K562 (cell line): ENCODE results near the gene PRKCE. TPM values are rescaled to one million over a fixed set of nuclear protein-coding genes. Genes with fewer than 3 reads are reported as not detected.

Source experiments
- ATAC-seq: fragments of 200-7000 bp; cut with Tn5 transposase; 3 replicates; pipeline ENCODE4 v1.9.1; 2020; ENCODE audit warnings: moderate library complexity
- BruUV-seq: library from RNA; stranded (reverse); fragments of 400-500 nt; replicated peaks from 2 replicates; lab custom pipeline; 2021; lab: Mats Ljungman, UMichigan
- CTCF ChIA-PET: fragments of 300-600 bp; formaldehyde crosslinking; extraction: SDS; loops from one replicate; lab custom pipeline; 2021; ENCODE audit warnings: low intra/inter-chr PET ratio; lab: Yijun Ruan, JAX
- POLR2A ChIA-PET: fragments of 300-600, 350-650 bp; sonication (Branson Sonifier 250); formaldehyde crosslinking; extraction: SDS; loops from one replicate; lab custom pipeline; 2021; ENCODE audit warnings: antibody characterized with exemption, inconsistent platforms; lab: Yijun Ruan, JAX
- DNase-seq, 4 experiments: peaks; one replicate each; pipeline versions ENCODE4 v3.0.0 to v3.0.0-alpha.2; 2011 to 2018; ENCODE audit warnings: low spot score in 3 of 4, mixed read lengths in 3 of 4; ENCODE audit errors: extremely low read depth in 1 of 4
- FAIRE-seq: peaks from 2 replicates; lab custom pipeline; 2011; peaks lifted over from hg19 to GRCh38; lab: Jason Lieb, UNC
- H2AFZ ChIP-seq: 2 replicates; pipeline ENCODE4 v1.6.0; 2011; ENCODE audit warnings: low read depth, low read length, control low read depth, inconsistent platforms
- H3K27ac ChIP-seq: fragments of 200-600 bp; 3 replicates; pipeline ENCODE4 v1.8.0; 2011; ENCODE audit warnings: low read depth, mild to moderate bottlenecking, control low read depth, inconsistent platforms, low read length, moderate library complexity, mixed read lengths; ENCODE audit errors: extremely low read depth
- H3K27me3 ChIP-seq, 2 experiments: fragments of 300-600 bp in 1 of 2; 2 replicates in 1 of 2; 3 replicates in 1 of 2; pipeline versions ENCODE4 v1.6.0 to v1.8.0; 2011; ENCODE audit warnings: inconsistent platforms in 2 of 2, low read length in 2 of 2, mild to moderate bottlenecking in 1 of 2, mixed read lengths in 1 of 2, moderate library complexity in 1 of 2; ENCODE audit not compliant: control insufficient read depth in 2 of 2, insufficient read depth in 2 of 2
- H3K36me3 ChIP-seq: fragments of 300-600 bp; 3 replicates; pipeline ENCODE4 v1.8.0; 2011; ENCODE audit warnings: mild to moderate bottlenecking, low read length, inconsistent platforms; ENCODE audit not compliant: control insufficient read depth, insufficient read depth
- H3K4me1 ChIP-seq, 2 experiments: fragments of 200-600 bp in 1 of 2; replicated peaks in 1 of 2; 2 replicates in 1 of 2; 3 replicates in 1 of 2; pipeline versions ENCODE4 v1.5.1 to v1.8.0; 2011; ENCODE audit warnings: inconsistent platforms in 2 of 2, low read length in 2 of 2, mild to moderate bottlenecking in 1 of 2, mixed read lengths in 1 of 2, moderate library complexity in 1 of 2; ENCODE audit not compliant: control insufficient read depth in 2 of 2, insufficient read depth in 2 of 2
- H3K4me2 ChIP-seq: 2 replicates; pipeline ENCODE4 v1.6.1; 2011; ENCODE audit warnings: low read length, control low read depth, inconsistent platforms, mixed read lengths; ENCODE audit not compliant: insufficient read depth
- H3K4me3 ChIP-seq: fragments of 200-600 bp; sonication (generic), shearing (Covaris generic); 2 replicates; pipeline ENCODE4 v1.5.1; 2016; ENCODE audit warnings: control low read depth, inconsistent platforms
- H3K79me2 ChIP-seq: fragments of 200-600 bp; 3 replicates; pipeline ENCODE4 v1.8.0; 2011; ENCODE audit warnings: low read length, inconsistent platforms; ENCODE audit not compliant: control insufficient read depth, insufficient read depth
- H3K9ac ChIP-seq, 2 experiments: 2 replicates each; pipeline versions ENCODE4 v1.6.0 to v1.6.1; 2011; ENCODE audit warnings: low read depth in 2 of 2, low read length in 2 of 2, control low read depth in 1 of 2, inconsistent platforms in 1 of 2, mild to moderate bottlenecking in 1 of 2, mixed read lengths in 1 of 2; ENCODE audit not compliant: insufficient read depth in 1 of 2
- H3K9me1 ChIP-seq: one replicate; pipeline ENCODE4 v1.6.0; 2011; ENCODE audit warnings: inconsistent platforms, mild to moderate bottlenecking, low read length, moderate library complexity; ENCODE audit not compliant: control insufficient read depth, insufficient read depth
- H3K9me3 ChIP-seq: replicated peaks from 2 replicates; pipeline ENCODE4 v1.5.1; 2011; ENCODE audit warnings: low read depth, low read length, inconsistent platforms; ENCODE audit not compliant: control insufficient read depth, insufficient read depth
- H4K20me1 ChIP-seq: replicated peaks from 2 replicates; pipeline ENCODE4 v1.6.1; 2011; ENCODE audit warnings: low read length, inconsistent platforms, mixed read lengths; ENCODE audit not compliant: control insufficient read depth, insufficient read depth
- FOXA3 ChIP-seq, 2 experiments: fragments of 450-650 bp in 1 of 2; sonication (generic) in 1 of 2; formaldehyde crosslinking; IDR thresholded peaks in 1 of 2; conservative IDR thresholded peaks in 1 of 2; 2 replicates each; pipeline versions ENCODE4 v1.4.0 to v1.8.0; 2020 to 2022; ENCODE audit warnings: mild to moderate bottlenecking in 2 of 2, missing genetic modification reagents in 1 of 2
- RBM34 ChIP-seq: fragments of 200-400 bp; formaldehyde crosslinking; IDR thresholded peaks from 2 replicates; pipeline ENCODE4 v1.6.1; 2018; ENCODE audit warnings: low read length, borderline replicate concordance; ENCODE audit not compliant: insufficient read depth
- WGBS: fragments of 100-300 bp; shearing (Covaris generic); methylation state at CpG from one replicate; pipeline ENCODE4 v1.1.6; 2016; ENCODE audit warnings: low coverage, mixed read lengths; ENCODE audit not compliant: insufficient coverage; ENCODE audit errors: missing lambda C conversion rate; 5-methylcytosine and 5-hydroxymethylcytosine counted together
- in situ Hi-C: fragments of 300-500 bp; cut with MboI; formaldehyde crosslinking; loops from 4 replicates; pipeline ENCODE4 v1.15.0; 2018; ENCODE audit warnings: inconsistent platforms, mixed read lengths
- intact Hi-C: fragments of 100-400 bp; cut with micrococcal nuclease; formaldehyde crosslinking; loops from 2 replicates; pipeline ENCODE4 v1.14.2; 2022
- polyA plus RNA-seq, 8 experiments: library from polyadenylated mRNA; depleted of rRNA in 4 of 8; stranded (reverse) in 5 of 8; unstranded in 3 of 8; fragments of >200 nt; fragmentation: Nextera tagmentation in 2 of 8; fragmentation: Illumina TruSeq in 1 of 8; extraction: Ambion mirVana in 2 of 8; extraction: Trizol in 1 of 8; gene quantifications; 2 replicates each; pipeline versions ENCODE4 v1.2.1 to v1.2.3, GENCODE V29; 2011 to 2014; ENCODE audit warnings: inconsistent platforms in 1 of 8, missing spikeins in 1 of 8
- total RNA-seq, 7 experiments: library from RNA; depleted of rRNA in 6 of 7; stranded (reverse); fragments of >200 nt in 6 of 7; fragmentation: Illumina TruSeq in 2 of 7; extraction: Trizol in 2 of 7; gene quantifications; 2 replicates each; pipeline versions ENCODE4 v1.2.1 to v1.2.3, GENCODE V29; 2011 to 2021; ENCODE audit warnings: low replicate concordance in 1 of 7

PRKCE gene
- total and polyA plus RNA-seq, 9 of the 15 experiments (the other 6 are each of a cell fraction or from before 2014, with no cell fraction given): 0.06 to 1.0 (median 0.22) TPM; not detected in 1

DNA sequence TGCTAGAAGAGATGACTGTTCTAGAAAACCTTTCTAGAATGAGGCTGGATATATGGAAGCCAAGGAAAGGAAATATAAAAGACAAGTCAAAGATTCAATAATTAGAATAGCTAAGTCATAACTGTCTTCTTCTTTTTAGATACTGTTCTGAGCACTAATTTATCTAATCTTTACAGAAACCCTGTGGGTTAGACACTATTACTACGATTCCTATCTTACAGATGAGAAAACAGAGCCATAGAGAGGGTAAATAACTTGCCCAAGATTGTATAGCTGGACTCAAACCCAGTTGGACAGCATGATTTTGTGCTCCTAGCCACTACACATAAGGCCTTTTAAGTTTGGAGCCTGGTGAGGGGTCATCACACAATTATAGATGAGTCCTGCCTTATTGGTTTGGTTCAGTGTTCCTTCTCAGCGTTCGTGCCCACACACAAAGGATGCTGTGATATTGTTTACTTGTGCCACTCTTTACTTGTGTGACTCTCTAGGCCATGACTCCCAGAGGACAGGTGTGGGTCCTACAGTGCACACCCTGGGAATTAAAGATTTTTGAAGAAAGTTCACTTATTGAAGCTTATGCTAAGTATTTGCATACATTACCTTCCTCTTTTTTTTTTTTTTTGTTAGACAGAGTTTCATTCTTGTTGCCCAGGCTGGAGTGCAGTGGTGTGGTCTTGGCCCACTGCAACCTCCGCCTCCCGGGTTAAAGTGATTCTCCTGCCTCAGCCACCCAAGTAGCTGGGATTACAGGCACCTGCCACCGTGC lies 153.7 kb downstream of the PRKCE start:
- Histone ChIP-seq H3K4me2 (no peak overlapping the region), H3K27ac (no peak overlapping the region), H3K4me3 (no peak overlapping the region), H3K9me3 (no peaks in the 10 kb centered on the region)
- intact Hi-C loops: no loop called here
- no peak for ATAC-seq
- TF ChIP-seq FOXA3 (CRISPR knock-in tag; conservative IDR thresholded peaks at IDR 0.05 in 1 of 2, IDR thresholded peaks at IDR 0.05 in 1 of 2) (peak in 1 of 2 experiments; percentile 23; a peak in 1 of 4 replicates), RBM34 (no peak)
- TF ChIP-seq, all 486 proteins: peak for 1
- Histone ChIP-seq H3K9me1 (no peaks in the 10 kb centered on the region), H3K79me2 (no peaks in the 10 kb centered on the region), H3K9ac (no peak overlapping the region), H2AFZ (no peak overlapping the region), H3K4me1 (no peaks in the 10 kb centered on the region; a peak in 1 of 5 replicates), H3K36me3 (no peaks in the 10 kb centered on the region), H3K27me3 (peaks cover 0 to 5% of the 10 kb centered on the region in 2 experiments; a peak in 3 of 5 replicates), H4K20me1 (no peaks in the 10 kb centered on the region)
- no TSS peak for BruUV-seq
- CTCF ChIA-PET: interaction anchor here (0.6 kb wide), 1 partner anchor 703 kb away, joined by 3 read pairs; no protein-coding TSS in a partner anchor
- no peak for FAIRE-seq
- WGBS: 30% methylated on average over 6 of the region's 6 CpGs
- in situ Hi-C loops: no loop called here
- DNase-seq: no peak
- POLR2A ChIA-PET: interaction anchor here (1.6 kb wide), 1 partner anchor 13 kb away, joined by 3 read pairs; no protein-coding TSS in a partner anchor
